GM11168 (cell line): ENCODE results near the gene KLK8.

Experiments
- in situ Hi-C: fragments of 300-500 bp; cut with MboI; formaldehyde crosslinking; loops from one replicate; pipeline ENCODE4 v1.12.0; 2022; ENCODE audit warnings: low sequenced_read_pairs; ENCODE audit not compliant: unreplicated experiment

Gene KLK8

GRCh38 chr19:50959731-50960500 lies 41.5 kb downstream of the KLK8 start:
- in situ Hi-C loops = no loop called here

GRCh38 chr19:50957587-50957986 lies 43.8 kb downstream of the KLK8 start:
- in situ Hi-C loops = no loop called here

GRCh38 chr19:50952910-50953309 lies 48.5 kb downstream of the KLK8 start, which contains the start of gene KLK5:
KLK5 (minus strand) TSS chr19:50953038; CDS start chr19:50952657, 381 bp downstream.
- in situ Hi-C loops = no loop called here

DNA sequence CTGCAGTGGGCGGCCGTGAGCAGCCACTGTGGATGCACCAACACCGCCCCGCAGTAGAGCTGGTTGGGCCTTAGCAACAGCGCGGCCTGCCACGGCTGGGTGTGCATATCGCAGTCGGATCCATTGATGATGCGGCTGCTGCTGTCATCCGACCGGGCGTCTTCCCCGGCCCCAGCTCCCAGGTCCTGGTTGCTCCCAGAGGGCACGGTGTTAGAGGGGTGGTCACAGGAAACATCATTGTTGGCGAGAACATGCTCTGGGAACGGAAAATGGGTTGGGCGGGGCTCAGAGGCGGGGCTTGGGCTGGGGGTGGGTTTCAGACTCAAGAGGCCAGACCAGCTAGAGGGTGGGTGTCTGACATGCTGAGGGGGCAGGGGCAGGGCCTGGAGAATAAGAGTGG lies 51.5 kb downstream of the KLK8 start:
- in situ Hi-C loops = no loop called here

- in situ Hi-C loops = no loop called here
These were observed 54.3 kb downstream of the KLK8 start for GRCh38 chr19:50947123-50947522.
